Measurements from ENCODE around the gene MESP1. TPM values are rescaled to one million over a fixed set of nuclear protein-coding genes. Genes with fewer than 3 reads are reported as not detected.

Gene MESP1
- total and polyA plus RNA-seq, 10 of the 15 experiments (the other 5 are each of a cell fraction or from before 2014, with no cell fraction given): 0.04 to 1.1 (median 0.57) TPM; not detected in 2

- H3K27me3 ChIP-seq (replicated peaks in 1 of 2; ENCODE audit: control insufficient read depth in 2 of 2, insufficient read depth in 2 of 2, low read length in 1 of 2): no peaks in the 10 kb centered on the region
- no peak overlapping the region for H2AFZ ChIP-seq (ENCODE audit: control insufficient read depth, low read depth, low read length)
- FAIRE-seq (no peak), ATAC-seq (no peak), DNase-seq (ENCODE audit: low read depth, low spot score) (no peak)
- no peaks in the 10 kb centered on the region for H3K79me2 ChIP-seq (ENCODE audit: control insufficient read depth, insufficient read depth, low read length)
- in situ Hi-C loops (cut with MboI) (no loop called here), intact Hi-C loops (cut with micrococcal nuclease; ENCODE audit: unreplicated experiment) (loop anchor here (5.0 to 10.0 kb wide), 2 partner anchors 210 to 323 kb away; no protein-coding TSS in a partner anchor)
- H4K20me1 ChIP-seq (ENCODE audit: control insufficient read depth, insufficient read depth): no peaks in the 10 kb centered on the region
- RAD21 ChIA-PET (ENCODE audit: unreplicated experiment): interaction anchor here (0.6 to 7.9 kb wide), 14 partner anchors 9 to 341 kb away, joined by 3 to 179 read pairs (median 6); partner anchors contain the start of gene IDH2
- no peak for TF ChIP-seq ASH2L (IDR thresholded peaks at IDR 0.05; ENCODE audit: borderline replicate concordance, low read depth)
- no peak for TF ChIP-seq NR2C1 (IDR thresholded peaks at IDR 0.05)
- TF ChIP-seq CREM (IDR thresholded peaks at IDR 0.05; ENCODE audit: low read depth): no peak
- no peak for TF ChIP-seq ZBTB11 (CRISPR knock-in tag; IDR thresholded peaks at IDR 0.05)
- no peak for TF ChIP-seq HDAC6 (IDR thresholded peaks at IDR 0.05; ENCODE audit: unreplicated experiment)
- TF ChIP-seq TCF7 (IDR thresholded peaks at IDR 0.05; ENCODE audit: borderline replicate concordance): no peak
- no peak for TF ChIP-seq MEF2A (IDR thresholded peaks at IDR 0.05; ENCODE audit: insufficient read depth, low read depth, low read length)
- no peak for TF ChIP-seq SIX5 (IDR thresholded peaks at IDR 0.05; ENCODE audit: low read depth, low read length, severe bottlenecking)
- TF ChIP-seq PAX8 (IDR thresholded peaks at IDR 0.05): no peak
- TF ChIP-seq YBX1 (IDR thresholded peaks at IDR 0.05): no peak
- TF ChIP-seq RUNX3 (IDR thresholded peaks at IDR 0.05; ENCODE audit: low read length): no peak
- no peak for TF ChIP-seq HDAC2 (IDR thresholded peaks at IDR 0.05)
- POLR2A ChIA-PET: interaction anchor here (1.1 to 1.9 kb wide), 2 partner anchors 19 to 113 kb away, joined by 3 to 7 read pairs; no protein-coding TSS in a partner anchor
- BruUV-seq (replicated peaks): no TSS peak
- peaks cover 11% of the 10 kb centered on the region for H3K4me1 ChIP-seq (ENCODE audit: control insufficient read depth, insufficient read depth, low read length)
- WGBS (ENCODE audit: insufficient coverage, insufficient replicate concordance, low lambda C conversion rate, missing lambda C conversion rate): 57% methylated on average over 5 of the region's 5 CpGs
- H3K4me2 ChIP-seq (ENCODE audit: control insufficient read depth, insufficient read depth): no peak overlapping the region
- CTCF ChIA-PET: interaction anchor here (0.6 to 11.4 kb wide), 23 partner anchors 10 to 338 kb away, joined by 3 to 380 read pairs (median 9); partner anchors contain the start of genes MESP1 and MESP2
- no peak overlapping the region for H3K27ac ChIP-seq (ENCODE audit: control insufficient read depth, insufficient read depth)
- H3K36me3 ChIP-seq (ENCODE audit: control insufficient read depth in 2 of 2, insufficient read depth in 2 of 2, low read length in 1 of 2): no peaks in the 10 kb centered on the region
- SMC1A ChIA-PET (ENCODE audit: uncharacterized antibody, unreplicated experiment): interaction anchor here (0.6 to 7.9 kb wide), 10 partner anchors 9 to 422 kb away, joined by 3 to 132 read pairs (median 6); no protein-coding TSS in a partner anchor
- H3K4me3 ChIP-seq: no peak overlapping the region
- no peaks in the 10 kb centered on the region for H3K9me3 ChIP-seq (replicated peaks; ENCODE audit: control insufficient read depth, insufficient read depth, low read length)
- no peak overlapping the region for H3K9ac ChIP-seq (ENCODE audit: control insufficient read depth, insufficient read depth, low read length)
These were observed 10.9 kb upstream of the MESP1 start for GRCh38 chr15:89761929-89762328.

Measured in GM12878 (cell line).